GM12878 (cell line): ENCODE results near the gene TPK1. TPM values are rescaled to one million over a fixed set of nuclear protein-coding genes. Genes with fewer than 3 reads are reported as not detected.

Source experiments
- ATF2 ChIP-seq: IDR thresholded peaks from 2 replicates; pipeline ENCODE4 v1.6.1; 2012; ENCODE audit warnings: low read length, inconsistent platforms
- BCL3 ChIP-seq: IDR thresholded peaks from 2 replicates; pipeline ENCODE4 v1.6.1; 2011; ENCODE audit warnings: borderline replicate concordance, low read depth, mild to moderate bottlenecking, moderate library complexity, low read length; ENCODE audit not compliant: insufficient read depth, poor library complexity, severe bottlenecking
- BMI1 ChIP-seq: fragments of 450-650 bp; IDR thresholded peaks from 2 replicates; pipeline ENCODE4 v1.6.1; 2016; ENCODE audit warnings: mild to moderate bottlenecking, moderate library complexity, borderline replicate concordance
- BRCA1 ChIP-seq: IDR thresholded peaks from 2 replicates; pipeline ENCODE4 v1.6.1; 2011; ENCODE audit warnings: low read depth, low read length, improper control_type of control experiment
- CREB1 ChIP-seq: IDR thresholded peaks from 2 replicates; pipeline ENCODE4 v1.6.1; 2012; ENCODE audit warnings: low read depth, mild to moderate bottlenecking, inconsistent platforms
- CTCF ChIP-seq, 3 experiments: IDR thresholded peaks in 2 of 3; conservative IDR thresholded peaks in 1 of 3; 2 replicates each; pipeline ENCODE4 v1.5.1; 2011; ENCODE audit warnings: low read depth in 3 of 3, low read length in 3 of 3, mild to moderate bottlenecking in 3 of 3, control low read depth in 2 of 3, moderate library complexity in 2 of 3, inconsistent platforms in 1 of 3, mixed read lengths in 1 of 3; ENCODE audit not compliant: control insufficient read depth in 2 of 3, insufficient read depth in 1 of 3; ENCODE audit errors: extremely low read depth in 1 of 3
- E4F1 ChIP-seq: fragments of 450-650 bp; IDR thresholded peaks from 2 replicates; pipeline ENCODE4 v1.6.1; 2018; ENCODE audit warnings: borderline replicate concordance, mild to moderate bottlenecking; ENCODE audit not compliant: partially characterized antibody
- ETV6 ChIP-seq, 2 experiments: fragments of 450-650 bp in 1 of 2; IDR thresholded peaks in 1 of 2; conservative IDR thresholded peaks in 1 of 2; 2 replicates each; pipeline ENCODE4 v1.6.1; 2014; ENCODE audit warnings: antibody characterized with exemption in 1 of 2, borderline replicate concordance in 1 of 2, low read depth in 1 of 2, mild to moderate bottlenecking in 1 of 2, moderate library complexity in 1 of 2
- IRF4 ChIP-seq: IDR thresholded peaks from 2 replicates; pipeline ENCODE4 v1.6.1; 2011; ENCODE audit warnings: low read depth, low read length
- MEF2A ChIP-seq: IDR thresholded peaks from 2 replicates; pipeline ENCODE4 v1.6.1; 2011; ENCODE audit warnings: low read depth, mild to moderate bottlenecking, low read length, moderate library complexity; ENCODE audit not compliant: insufficient read depth
- MTA2 ChIP-seq: fragments of 450-650 bp; IDR thresholded peaks from 2 replicates; pipeline ENCODE4 v1.6.1; 2016; ENCODE audit warnings: low read depth, mild to moderate bottlenecking, moderate library complexity
- NFYB ChIP-seq: IDR thresholded peaks from 2 replicates; pipeline ENCODE4 v1.6.1; 2011; ENCODE audit warnings: low read depth, mild to moderate bottlenecking, low read length, improper control_type of control experiment, moderate library complexity; ENCODE audit not compliant: insufficient read depth
- REST ChIP-seq: IDR thresholded peaks from 2 replicates; pipeline ENCODE4 v1.6.1; 2012; ENCODE audit warnings: mild to moderate bottlenecking, low read depth, low read length
- SKIL ChIP-seq: fragments of 450-650 bp; IDR thresholded peaks from 2 replicates; pipeline ENCODE4 v1.6.1; 2017; ENCODE audit warnings: mild to moderate bottlenecking, low read depth, inconsistent platforms; ENCODE audit not compliant: poor library complexity, severe bottlenecking
- WRNIP1 ChIP-seq: IDR thresholded peaks from 2 replicates; pipeline ENCODE4 v1.6.1; 2011; ENCODE audit warnings: low read depth, low read length, improper control_type of control experiment, borderline replicate concordance
- polyA plus RNA-seq, 11 experiments: library from polyadenylated mRNA; depleted of rRNA in 4 of 11; unstranded in 6 of 11; stranded (reverse) in 5 of 11; fragments of >200 nt; fragmentation: Nextera tagmentation in 4 of 11; fragmentation: Illumina TruSeq in 1 of 11; extraction: Ambion mirVana in 4 of 11; extraction: Trizol in 1 of 11; gene quantifications; 1 replicate in 1 of 11; 2 replicates in 10 of 11; pipeline versions ENCODE4 v1.2.1 to v1.2.3, GENCODE V29; 2011 to 2016; ENCODE audit warnings: inconsistent platforms in 2 of 11, missing spikeins in 2 of 11, low read depth in 1 of 11
- total RNA-seq, 4 experiments: library from RNA; depleted of rRNA in 3 of 4; stranded (reverse); fragments of >200 nt in 3 of 4; fragmentation: Illumina TruSeq in 1 of 4; extraction: Trizol in 1 of 4; gene quantifications; 2 replicates each; pipeline versions ENCODE4 v1.2.1 to v1.2.3, GENCODE V29; 2013 to 2021

The TPK1 gene
- total and polyA plus RNA-seq, 10 of the 15 experiments (the other 5 are each of a cell fraction or from before 2014, with no cell fraction given), result 7.1 to 19.0 (median 9.3) TPM

- TF ChIP-seq ATF2, result no peak
- TF ChIP-seq WRNIP1, result no peak
- TF ChIP-seq NFYB, result no peak
- no peak for TF ChIP-seq E4F1
- TF ChIP-seq ETV6 (conservative IDR thresholded peaks at IDR 0.05 in 1 of 2, IDR thresholded peaks at IDR 0.05 in 1 of 2; ENCODE audit: borderline replicate concordance in 1 of 2, low read depth in 1 of 2), result peak in 1 of 2 experiments; percentile 33; a peak in 1 of 4 replicates
- TF ChIP-seq MEF2A, result 0 out of 2 replicates have a peak, but pooled peaks have one; percentile 15
- TF ChIP-seq REST, result no peak
- TF ChIP-seq BCL3, result peak; percentile 47
- no peak for TF ChIP-seq BRCA1
- TF ChIP-seq IRF4, result 0 out of 2 replicates have a peak, but pooled peaks have one; percentile 19
- TF ChIP-seq SKIL, result no peak
- no peak for TF ChIP-seq CTCF (IDR thresholded peaks at IDR 0.05 in 2 of 3, conservative IDR thresholded peaks at IDR 0.05 in 1 of 3; ENCODE audit: control insufficient read depth in 2 of 3, extremely low read depth in 1 of 3, insufficient read depth in 1 of 3, low read depth in 3 of 3, low read length in 3 of 3)
- peak; percentile 74 for TF ChIP-seq CREB1
- TF ChIP-seq MTA2, result peak; percentile 43; the same call in 1 of the 2 replicates
- peak; percentile 22; the same call in 1 of the 2 replicates for TF ChIP-seq BMI1
Measured at GRCh38 chr7:144821067-144821466, 14.8 kb downstream of the TPK1 start (continued).
